ENCODE results near the gene AGMO.

AGMO gene

DNA sequence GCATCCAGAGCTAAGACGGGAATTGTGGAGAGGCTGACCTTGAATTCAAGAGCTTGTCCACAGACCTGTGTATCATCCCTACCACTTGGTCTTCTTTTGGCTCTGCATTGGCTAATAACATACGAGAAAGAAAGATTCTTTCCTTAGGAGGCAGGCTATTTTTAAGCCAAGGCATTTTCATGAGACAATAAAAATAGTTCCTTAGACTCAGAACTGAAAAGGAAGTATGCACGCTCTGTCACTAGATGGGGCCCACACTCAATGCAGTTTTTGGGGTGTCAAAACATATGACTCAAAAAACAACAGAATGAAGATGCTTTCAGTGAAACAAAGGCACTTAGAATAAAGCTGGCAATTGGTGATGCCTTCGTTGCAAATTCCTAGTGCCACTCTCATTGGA lies 393.3 kb downstream of the AGMO start:
- TF ChIP-seq, protein P1, sequence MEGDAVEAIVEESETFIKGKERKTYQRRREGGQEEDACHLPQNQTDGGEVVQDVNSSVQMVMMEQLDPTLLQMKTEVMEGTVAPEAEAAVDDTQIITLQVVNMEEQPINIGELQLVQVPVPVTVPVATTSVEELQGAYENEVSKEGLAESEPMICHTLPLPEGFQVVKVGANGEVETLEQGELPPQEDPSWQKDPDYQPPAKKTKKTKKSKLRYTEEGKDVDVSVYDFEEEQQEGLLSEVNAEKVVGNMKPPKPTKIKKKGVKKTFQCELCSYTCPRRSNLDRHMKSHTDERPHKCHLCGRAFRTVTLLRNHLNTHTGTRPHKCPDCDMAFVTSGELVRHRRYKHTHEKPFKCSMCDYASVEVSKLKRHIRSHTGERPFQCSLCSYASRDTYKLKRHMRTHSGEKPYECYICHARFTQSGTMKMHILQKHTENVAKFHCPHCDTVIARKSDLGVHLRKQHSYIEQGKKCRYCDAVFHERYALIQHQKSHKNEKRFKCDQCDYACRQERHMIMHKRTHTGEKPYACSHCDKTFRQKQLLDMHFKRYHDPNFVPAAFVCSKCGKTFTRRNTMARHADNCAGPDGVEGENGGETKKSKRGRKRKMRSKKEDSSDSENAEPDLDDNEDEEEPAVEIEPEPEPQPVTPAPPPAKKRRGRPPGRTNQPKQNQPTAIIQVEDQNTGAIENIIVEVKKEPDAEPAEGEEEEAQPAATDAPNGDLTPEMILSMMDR (IDR thresholded peaks at IDR 0.05; ENCODE audit: low read length, missing control alignments): no peak
- no peak for DNase-seq (ENCODE audit: low read depth)
- no peak overlapping the region for H3K4me3 ChIP-seq (replicated peaks; ENCODE audit: low read depth, low read length)

GRCh38 chr7:15167912-15168311 lies 393.9 kb downstream of the AGMO start:
- H3K4me3 ChIP-seq (replicated peaks; ENCODE audit: low read depth, low read length): no peak overlapping the region
- DNase-seq (ENCODE audit: low read depth): no peak
- TF ChIP-seq, protein P1 (IDR thresholded peaks at IDR 0.05; ENCODE audit: low read length, missing control alignments): no peak

DNA sequence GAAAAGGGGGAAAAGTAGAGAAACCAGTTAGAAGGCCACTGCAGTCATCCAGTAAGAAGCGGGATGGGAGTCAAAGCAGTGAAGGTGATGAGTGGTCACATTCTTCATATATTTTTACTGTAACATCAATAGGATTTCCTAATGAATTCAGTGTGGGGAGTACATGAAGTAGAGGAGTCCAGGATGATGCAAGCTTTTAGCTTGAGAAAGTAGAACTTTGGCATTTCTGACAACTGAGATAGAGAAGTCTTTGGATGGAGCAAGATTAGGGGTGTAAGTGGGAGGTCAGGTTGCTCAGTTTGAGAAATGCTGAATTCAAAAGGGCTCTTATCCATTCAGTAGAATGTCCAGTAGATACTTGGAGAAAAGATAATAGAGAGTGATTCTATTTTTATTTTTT lies 395.2 kb downstream of the AGMO start:
- H3K4me3 ChIP-seq (replicated peaks; ENCODE audit: low read depth, low read length): no peak overlapping the region
- no peak for DNase-seq (ENCODE audit: low read depth)
- TF ChIP-seq, protein P1 (IDR thresholded peaks at IDR 0.05; ENCODE audit: low read length, missing control alignments): no peak

DNA sequence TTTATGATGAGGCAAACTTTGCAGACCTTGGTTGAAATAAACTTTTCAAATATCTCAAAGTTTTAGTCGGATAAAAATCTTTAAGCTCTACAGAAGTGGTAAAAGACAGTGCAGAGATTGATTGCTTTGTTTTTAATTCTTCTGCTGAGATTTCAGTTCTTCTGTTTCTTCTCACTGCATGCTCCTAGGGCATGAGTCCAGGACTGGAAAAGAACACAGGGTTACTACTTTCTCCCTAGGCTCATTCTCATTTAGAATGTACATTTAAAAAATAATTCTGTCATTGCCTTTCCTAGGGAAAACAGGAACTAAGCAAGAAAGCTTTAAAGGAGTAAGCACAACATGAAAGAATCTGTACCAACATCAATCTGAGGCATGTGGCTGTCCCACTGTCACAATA lies 402.6 kb downstream of the AGMO start:
- TF ChIP-seq, protein P1 (IDR thresholded peaks at IDR 0.05; ENCODE audit: low read length, missing control alignments): no peak
- DNase-seq (ENCODE audit: low read depth): no peak
- H3K4me3 ChIP-seq (replicated peaks; ENCODE audit: low read depth, low read length): no peak overlapping the region

- DNase-seq (ENCODE audit: low read depth): peak; percentile 34
- no peak overlapping the region for H3K4me3 ChIP-seq (replicated peaks; ENCODE audit: low read depth, low read length)
- TF ChIP-seq, protein P1 (IDR thresholded peaks at IDR 0.05; ENCODE audit: low read length, missing control alignments): no peak
Measured at GRCh38 chr7:15158141-15158810, 403.5 kb downstream of the AGMO start.
